ENCODE results near the gene LGI4. TPM values are rescaled to one million over a fixed set of nuclear protein-coding genes. Genes with fewer than 3 reads are reported as not detected.
A peak's percentile ranks its signal among the peaks of the same experiment; 100 is the strongest.

LGI4 gene
- total and polyA plus RNA-seq, 2 donors (not counting 1 experiment from before 2014, with no cell fraction given), result 0.17 to 0.19 TPM

- Histone ChIP-seq H3K36me3 (ENCODE audit: control insufficient read depth, insufficient read depth, low read length) (peaks cover 16% of the 10 kb centered on the region), H4K20me1 (ENCODE audit: control insufficient read depth, extremely low read depth, insufficient read depth, low read length) (no peaks in the 10 kb centered on the region), H3K79me2 (ENCODE audit: control insufficient read depth, insufficient read depth, low read length) (no peaks in the 10 kb centered on the region), H3K4me2 (ENCODE audit: extremely low read depth, insufficient read depth, low read length) (no peak overlapping the region), H3K27me3 (ENCODE audit: control insufficient read depth, insufficient read depth, low read length) (no peaks in the 10 kb centered on the region), H3K9ac (ENCODE audit: insufficient read depth, low read length) (no peak overlapping the region), H3K4me1 (ENCODE audit: control insufficient read depth, extremely low read depth, insufficient read depth, low read length) (no peaks in the 10 kb centered on the region), H2AFZ (ENCODE audit: low read length) (no peak overlapping the region), H3K27ac (ENCODE audit: insufficient read depth, low read length) (no peak overlapping the region), H3K9me3 (ENCODE audit: control insufficient read depth, insufficient read depth, low read depth, low read length) (no peaks in the 10 kb centered on the region), H3K4me3 (replicated peaks in 1 of 4; ENCODE audit: control extremely low read depth in 1 of 4, insufficient read depth in 1 of 4, low read depth in 3 of 4, low read length in 4 of 4) (no peak overlapping the region)
- DNase-seq (ENCODE audit: low read depth in 2 of 2), result no peak
- TF ChIP-seq EZH2 (IDR thresholded peaks at IDR 0.05; ENCODE audit: low read length, missing control alignments), result no peak
- TF ChIP-seq, protein P1, sequence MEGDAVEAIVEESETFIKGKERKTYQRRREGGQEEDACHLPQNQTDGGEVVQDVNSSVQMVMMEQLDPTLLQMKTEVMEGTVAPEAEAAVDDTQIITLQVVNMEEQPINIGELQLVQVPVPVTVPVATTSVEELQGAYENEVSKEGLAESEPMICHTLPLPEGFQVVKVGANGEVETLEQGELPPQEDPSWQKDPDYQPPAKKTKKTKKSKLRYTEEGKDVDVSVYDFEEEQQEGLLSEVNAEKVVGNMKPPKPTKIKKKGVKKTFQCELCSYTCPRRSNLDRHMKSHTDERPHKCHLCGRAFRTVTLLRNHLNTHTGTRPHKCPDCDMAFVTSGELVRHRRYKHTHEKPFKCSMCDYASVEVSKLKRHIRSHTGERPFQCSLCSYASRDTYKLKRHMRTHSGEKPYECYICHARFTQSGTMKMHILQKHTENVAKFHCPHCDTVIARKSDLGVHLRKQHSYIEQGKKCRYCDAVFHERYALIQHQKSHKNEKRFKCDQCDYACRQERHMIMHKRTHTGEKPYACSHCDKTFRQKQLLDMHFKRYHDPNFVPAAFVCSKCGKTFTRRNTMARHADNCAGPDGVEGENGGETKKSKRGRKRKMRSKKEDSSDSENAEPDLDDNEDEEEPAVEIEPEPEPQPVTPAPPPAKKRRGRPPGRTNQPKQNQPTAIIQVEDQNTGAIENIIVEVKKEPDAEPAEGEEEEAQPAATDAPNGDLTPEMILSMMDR (conservative IDR thresholded peaks at IDR 0.05 in 1 of 2, IDR thresholded peaks at IDR 0.05 in 1 of 2; ENCODE audit: low read depth in 1 of 2, low read length in 2 of 2), result no peak
These were observed 35.7 kb upstream of the LGI4 start for GRCh38 chr19:35170359-35171061.

GRCh38 chr19:35169221-35169995, 34.5 kb upstream of the LGI4 start:
- H4K20me1 ChIP-seq (ENCODE audit: control insufficient read depth, extremely low read depth, insufficient read depth, low read length), result no peaks in the 10 kb centered on the region
- H3K9ac ChIP-seq (ENCODE audit: insufficient read depth, low read length), result no peak overlapping the region
- TF ChIP-seq, protein P1 (conservative IDR thresholded peaks at IDR 0.05 in 1 of 2, IDR thresholded peaks at IDR 0.05 in 1 of 2; ENCODE audit: low read depth in 1 of 2, low read length in 2 of 2), result no peak
- TF ChIP-seq EZH2 (IDR thresholded peaks at IDR 0.05; ENCODE audit: low read length, missing control alignments), result no peak
- no peaks in the 10 kb centered on the region for H3K4me1 ChIP-seq (ENCODE audit: control insufficient read depth, extremely low read depth, insufficient read depth, low read length)
- no peak overlapping the region for H3K27ac ChIP-seq (ENCODE audit: insufficient read depth, low read length)
- no peak for DNase-seq (ENCODE audit: low read depth in 2 of 2)
- H3K9me3 ChIP-seq (ENCODE audit: control insufficient read depth, insufficient read depth, low read depth, low read length), result no peaks in the 10 kb centered on the region
- H3K79me2 ChIP-seq (ENCODE audit: control insufficient read depth, insufficient read depth, low read length), result no peaks in the 10 kb centered on the region
- H3K36me3 ChIP-seq (ENCODE audit: control insufficient read depth, insufficient read depth, low read length), result peaks cover 16% of the 10 kb centered on the region
- no peak overlapping the region for H2AFZ ChIP-seq (ENCODE audit: low read length)
- no peak overlapping the region for H3K4me2 ChIP-seq (ENCODE audit: extremely low read depth, insufficient read depth, low read length)
- H3K27me3 ChIP-seq (ENCODE audit: control insufficient read depth, insufficient read depth, low read length), result no peaks in the 10 kb centered on the region
- no peak overlapping the region for H3K4me3 ChIP-seq (replicated peaks in 1 of 4; ENCODE audit: control extremely low read depth in 1 of 4, insufficient read depth in 1 of 4, low read depth in 3 of 4, low read length in 4 of 4)

DNA sequence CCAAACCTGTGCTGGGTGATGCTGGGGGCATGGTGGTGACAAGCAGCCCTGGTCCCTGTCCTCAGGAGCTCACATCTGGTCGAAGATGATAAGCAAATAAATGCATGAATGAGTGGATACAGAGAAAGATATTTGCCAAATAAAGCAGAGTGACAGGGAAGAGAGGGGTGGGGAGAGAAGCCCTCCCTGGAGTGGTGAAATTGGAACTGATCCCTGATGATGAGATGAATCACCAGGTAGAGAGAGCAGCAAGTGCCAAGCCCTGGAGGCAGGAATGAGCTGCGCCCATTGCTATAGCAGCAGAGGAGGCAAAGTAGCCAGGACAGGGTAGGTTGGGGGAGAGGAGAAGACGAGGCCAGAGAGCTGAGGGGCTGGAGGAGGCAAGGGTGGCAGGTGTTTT, 33.3 kb upstream of the LGI4 start:
- H3K36me3 ChIP-seq (ENCODE audit: control insufficient read depth, insufficient read depth, low read length), result peaks cover 22% of the 10 kb centered on the region
- peak in 1 of 2 donors; percentile 21 for DNase-seq (ENCODE audit: low read depth in 2 of 2)
- no peaks in the 10 kb centered on the region for H3K27me3 ChIP-seq (ENCODE audit: control insufficient read depth, insufficient read depth, low read length)
- H3K9ac ChIP-seq (ENCODE audit: insufficient read depth, low read length), result no peak overlapping the region
- H3K27ac ChIP-seq (ENCODE audit: insufficient read depth, low read length), result no peak overlapping the region
- H3K79me2 ChIP-seq (ENCODE audit: control insufficient read depth, insufficient read depth, low read length), result no peaks in the 10 kb centered on the region
- H4K20me1 ChIP-seq (ENCODE audit: control insufficient read depth, extremely low read depth, insufficient read depth, low read length), result no peaks in the 10 kb centered on the region
- TF ChIP-seq EZH2 (IDR thresholded peaks at IDR 0.05; ENCODE audit: low read length, missing control alignments), result no peak
- TF ChIP-seq, protein P1 (conservative IDR thresholded peaks at IDR 0.05 in 1 of 2, IDR thresholded peaks at IDR 0.05 in 1 of 2; ENCODE audit: low read depth in 1 of 2, low read length in 2 of 2), result no peak
- no peaks in the 10 kb centered on the region for H3K4me1 ChIP-seq (ENCODE audit: control insufficient read depth, extremely low read depth, insufficient read depth, low read length)
- H3K4me2 ChIP-seq (ENCODE audit: extremely low read depth, insufficient read depth, low read length), result no peak overlapping the region
- H3K4me3 ChIP-seq (replicated peaks in 1 of 4; ENCODE audit: control extremely low read depth in 1 of 4, insufficient read depth in 1 of 4, low read depth in 3 of 4, low read length in 4 of 4), result no peak overlapping the region
- H3K9me3 ChIP-seq (ENCODE audit: control insufficient read depth, insufficient read depth, low read depth, low read length), result no peaks in the 10 kb centered on the region
- H2AFZ ChIP-seq (ENCODE audit: low read length), result no peak overlapping the region
